GM12878 (cell line): ENCODE measurements around the gene ADAP1. TPM values are rescaled to one million over a fixed set of nuclear protein-coding genes. Genes with fewer than 3 reads are reported as not detected.
A peak's percentile ranks its signal among the peaks of the same experiment; 100 is the strongest.

ENCODE experiments used
- ATAC-seq: fragments of 200-7000 bp; cut with Tn5 transposase; 3 replicates; pipeline ENCODE4 v1.9.1; 2020; ENCODE audit warnings: mild to moderate bottlenecking, moderate library complexity
- BruUV-seq: library from RNA; stranded (reverse); fragments of 400-500 nt; replicated peaks from 2 replicates; lab custom pipeline; 2021; lab: Mats Ljungman, UMichigan
- CTCF ChIA-PET: fragments of 300-600 bp; sonication (Branson Sonifier 250); formaldehyde crosslinking; extraction: SDS; loops from one replicate; lab custom pipeline; 2021; ENCODE audit warnings: inconsistent platforms; lab: Yijun Ruan, JAX
- POLR2A ChIA-PET: fragments of 350-600 bp; formaldehyde crosslinking; extraction: SDS; loops from one replicate; lab custom pipeline; 2021; ENCODE audit warnings: inconsistent platforms; lab: Charles Lee
- RAD21 ChIA-PET: fragments of 300-600 bp; sonication (Branson Sonifier 250); formaldehyde crosslinking; loops from one replicate; lab custom pipeline; 2023; ENCODE audit warnings: antibody characterized with exemption; ENCODE audit not compliant: unreplicated experiment; lab: Charles Lee
- SMC1A ChIA-PET: fragments of 300-600 bp; sonication (Branson Sonifier 250); formaldehyde crosslinking; loops from one replicate; lab custom pipeline; 2023; ENCODE audit not compliant: unreplicated experiment, uncharacterized antibody; lab: Charles Lee
- DNase-seq: peaks from one replicate; pipeline ENCODE4 v3.0.0-alpha.2; 2011; ENCODE audit warnings: low read depth, low spot score
- FAIRE-seq: peaks from 3 replicates; lab custom pipeline; 2011; peaks lifted over from hg19 to GRCh38; lab: Jason Lieb, UNC
- H2AFZ ChIP-seq: 2 replicates; pipeline ENCODE4 v1.6.0; 2011; ENCODE audit warnings: low read depth, low read length, control low read depth; ENCODE audit not compliant: control insufficient read depth
- H3K27ac ChIP-seq: 2 replicates; pipeline ENCODE4 v1.5.1; 2011; ENCODE audit warnings: control low read depth; ENCODE audit not compliant: control insufficient read depth, insufficient read depth
- H3K27me3 ChIP-seq, 2 experiments: replicated peaks in 1 of 2; 2 replicates each; pipeline versions ENCODE4 v1.6.0 to v1.6.1; 2011; ENCODE audit warnings: low read length in 1 of 2; ENCODE audit not compliant: control insufficient read depth in 2 of 2, insufficient read depth in 2 of 2
- H3K36me3 ChIP-seq, 2 experiments: 2 replicates each; pipeline ENCODE4 v1.5.1; 2011; ENCODE audit warnings: low read length in 1 of 2; ENCODE audit not compliant: control insufficient read depth in 2 of 2, insufficient read depth in 2 of 2
- H3K4me1 ChIP-seq: 2 replicates; pipeline ENCODE4 v1.6.1; 2011; ENCODE audit warnings: mild to moderate bottlenecking, low read length, moderate library complexity, mixed read lengths; ENCODE audit not compliant: control insufficient read depth, insufficient read depth
- H3K4me2 ChIP-seq: 2 replicates; pipeline ENCODE4 v1.6.0; 2011; ENCODE audit warnings: control low read depth; ENCODE audit not compliant: control insufficient read depth, insufficient read depth
- H3K4me3 ChIP-seq: fragments of 200-600 bp; sonication (generic); 2 replicates; pipeline ENCODE4 v1.5.1; 2016
- H3K79me2 ChIP-seq: 2 replicates; pipeline ENCODE4 v1.6.0; 2011; ENCODE audit warnings: low read length; ENCODE audit not compliant: control insufficient read depth, insufficient read depth
- H3K9ac ChIP-seq: 2 replicates; pipeline ENCODE4 v1.8.0; 2011; ENCODE audit warnings: low read length, control low read depth, mixed read lengths; ENCODE audit not compliant: control insufficient read depth, insufficient read depth
- H3K9me3 ChIP-seq: replicated peaks from 3 replicates; pipeline ENCODE4 v1.5.1; 2011; ENCODE audit warnings: mild to moderate bottlenecking, low read length; ENCODE audit not compliant: control insufficient read depth, insufficient read depth
- H4K20me1 ChIP-seq: 2 replicates; pipeline ENCODE4 v1.6.0; 2011; ENCODE audit not compliant: control insufficient read depth, insufficient read depth
- MLLT1 ChIP-seq: fragments of 450-650 bp; IDR thresholded peaks from 2 replicates; pipeline ENCODE4 v1.6.1; 2016; ENCODE audit warnings: mild to moderate bottlenecking
- TCF7 ChIP-seq: IDR thresholded peaks from 2 replicates; pipeline ENCODE4 v1.6.1; 2014; ENCODE audit warnings: antibody characterized with exemption, borderline replicate concordance
- WGBS: methylation state at CpG from one replicate; pipeline ENCODE4 v1.1.6; 2016; ENCODE audit warnings: low lambda C conversion rate; ENCODE audit not compliant: insufficient replicate concordance, insufficient coverage; ENCODE audit errors: missing lambda C conversion rate; 5-methylcytosine and 5-hydroxymethylcytosine counted together
- in situ Hi-C: fragments of 300-500 bp; cut with MboI; formaldehyde crosslinking; loops from 9 replicates; pipeline ENCODE4 v1.14.3; 2018; ENCODE audit warnings: mixed read lengths
- intact Hi-C: fragments of 100-400 bp; cut with micrococcal nuclease; formaldehyde crosslinking; loops from one replicate; pipeline ENCODE4 v1.14.2; 2022; ENCODE audit not compliant: unreplicated experiment
- polyA plus RNA-seq, 11 experiments: library from polyadenylated mRNA; depleted of rRNA in 4 of 11; unstranded in 6 of 11; stranded (reverse) in 5 of 11; fragments of >200 nt; fragmentation: Nextera tagmentation in 4 of 11; fragmentation: Illumina TruSeq in 1 of 11; extraction: Ambion mirVana in 4 of 11; extraction: Trizol in 1 of 11; gene quantifications; 1 replicate in 1 of 11; 2 replicates in 10 of 11; pipeline versions ENCODE4 v1.2.1 to v1.2.3, GENCODE V29; 2011 to 2016; ENCODE audit warnings: inconsistent platforms in 2 of 11, missing spikeins in 2 of 11, low read depth in 1 of 11
- total RNA-seq, 4 experiments: library from RNA; depleted of rRNA in 3 of 4; stranded (reverse); fragments of >200 nt in 3 of 4; fragmentation: Illumina TruSeq in 1 of 4; extraction: Trizol in 1 of 4; gene quantifications; 2 replicates each; pipeline versions ENCODE4 v1.2.1 to v1.2.3, GENCODE V29; 2013 to 2021

ADAP1 gene
- total and polyA plus RNA-seq, 10 of the 15 experiments (the other 5 are each of a cell fraction or from before 2014, with no cell fraction given) = 0.22 to 44.2 (median 22.0) TPM; not detected in 1

GRCh38 chr7:929311-929711, 25.2 kb downstream of the ADAP1 start:
- peaks cover 43% of the 10 kb centered on the region for H3K4me1 ChIP-seq
- intact Hi-C loops = no loop called here

More at GRCh38 chr7:929311-929711, 25.2 kb downstream of the ADAP1 start:
- peak overlapping the region; percentile 51 for H3K27ac ChIP-seq
- no peak for ATAC-seq
- FAIRE-seq = no peak
- 68% methylated on average over 14 of the region's 14 CpGs for WGBS
- no peaks in the 10 kb centered on the region for H4K20me1 ChIP-seq
- RAD21 ChIA-PET = interaction anchor here (1.1 to 3.2 kb wide), 4 partner anchors 20 to 60 kb away, joined by 3 to 35 read pairs (median 5); partner anchors contain the start of gene ADAP1
- in situ Hi-C loops = no loop called here
- BruUV-seq = no TSS peak
- TF ChIP-seq MLLT1 = peak; percentile 39; the same call in 1 of the 2 replicates
- no peak for TF ChIP-seq TCF7
- POLR2A ChIA-PET = interaction anchor here (0.6 to 2.2 kb wide), 6 partner anchors 10 to 117 kb away, joined by 4 to 17 read pairs (median 8); no protein-coding TSS in a partner anchor
- CTCF ChIA-PET = interaction anchor here (0.8 to 2.1 kb wide), 5 partner anchors 9 to 136 kb away, joined by 3 to 13 read pairs (median 5); no protein-coding TSS in a partner anchor
- H2AFZ ChIP-seq = no peak overlapping the region
- no peak overlapping the region for H3K9ac ChIP-seq
- no peak overlapping the region for H3K4me3 ChIP-seq
- no peak for DNase-seq
- SMC1A ChIA-PET = interaction anchor here (0.6 to 5.3 kb wide), 4 partner anchors 19 to 47 kb away, joined by 3 to 25 read pairs (median 8); partner anchors contain the start of gene COX19
- H3K9me3 ChIP-seq = no peaks in the 10 kb centered on the region; the same call in 2 of the 3 replicates
- H3K27me3 ChIP-seq = no peaks in the 10 kb centered on the region
- H3K79me2 ChIP-seq = peaks cover 2% of the 10 kb centered on the region; the same call in 1 of the 2 replicates
- peaks cover 0 to 3% of the 10 kb centered on the region in 2 experiments; a peak in 3 of 4 replicates for H3K36me3 ChIP-seq
- no peak overlapping the region for H3K4me2 ChIP-seq
